ENCODE data around the gene ADGRG3. TPM values are rescaled to one million over a fixed set of nuclear protein-coding genes. Genes with fewer than 3 reads are reported as not detected.

Gene ADGRG3
- total and polyA plus RNA-seq, 9 of the 15 experiments (the other 6 are each of a cell fraction or from before 2014, with no cell fraction given), result 0.09 to 0.52 (median 0.14) TPM; not detected in 3

DNA sequence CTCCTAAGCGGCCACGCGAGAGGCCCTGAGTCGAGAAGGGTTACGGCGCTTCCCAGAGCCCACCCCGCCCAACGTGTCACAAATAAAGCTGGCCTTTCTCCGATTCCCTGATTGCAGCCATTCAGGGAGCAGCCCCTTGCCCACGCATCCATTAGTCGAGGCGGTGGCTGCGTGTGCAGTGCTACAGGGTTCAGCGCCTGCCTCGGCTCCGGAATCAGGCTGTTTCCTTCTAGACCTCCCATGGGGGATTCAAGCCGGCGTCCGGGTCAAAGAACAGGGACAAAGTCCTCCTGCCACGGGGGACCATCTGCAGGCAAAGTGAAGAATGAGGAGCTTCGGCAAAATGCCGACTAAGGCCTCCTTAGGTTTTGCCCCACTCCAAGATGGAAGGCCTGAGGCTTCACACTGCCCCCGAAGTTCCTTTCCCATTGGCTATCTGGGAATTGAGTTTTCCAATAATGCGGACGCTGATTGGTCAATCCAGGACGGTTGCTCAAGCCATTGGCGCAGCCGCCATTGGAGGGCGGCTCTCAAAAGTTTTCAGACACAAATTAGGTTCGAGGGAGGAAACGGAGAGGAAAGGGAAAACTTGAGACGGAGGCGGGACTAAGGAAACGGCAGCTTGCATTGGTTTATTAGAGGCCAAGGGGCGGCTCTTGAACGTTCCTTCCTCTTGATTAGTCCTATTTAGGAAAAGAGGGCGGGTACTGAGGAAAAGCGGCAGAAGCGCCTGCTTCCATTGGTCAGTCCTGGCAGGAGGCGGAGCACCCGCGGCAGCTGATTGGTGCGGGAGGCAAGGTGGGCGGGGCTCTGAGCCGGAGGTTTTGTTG lies 67.0 kb downstream of the ADGRG3 start (continued):
- TF ChIP-seq, protein P1, sequence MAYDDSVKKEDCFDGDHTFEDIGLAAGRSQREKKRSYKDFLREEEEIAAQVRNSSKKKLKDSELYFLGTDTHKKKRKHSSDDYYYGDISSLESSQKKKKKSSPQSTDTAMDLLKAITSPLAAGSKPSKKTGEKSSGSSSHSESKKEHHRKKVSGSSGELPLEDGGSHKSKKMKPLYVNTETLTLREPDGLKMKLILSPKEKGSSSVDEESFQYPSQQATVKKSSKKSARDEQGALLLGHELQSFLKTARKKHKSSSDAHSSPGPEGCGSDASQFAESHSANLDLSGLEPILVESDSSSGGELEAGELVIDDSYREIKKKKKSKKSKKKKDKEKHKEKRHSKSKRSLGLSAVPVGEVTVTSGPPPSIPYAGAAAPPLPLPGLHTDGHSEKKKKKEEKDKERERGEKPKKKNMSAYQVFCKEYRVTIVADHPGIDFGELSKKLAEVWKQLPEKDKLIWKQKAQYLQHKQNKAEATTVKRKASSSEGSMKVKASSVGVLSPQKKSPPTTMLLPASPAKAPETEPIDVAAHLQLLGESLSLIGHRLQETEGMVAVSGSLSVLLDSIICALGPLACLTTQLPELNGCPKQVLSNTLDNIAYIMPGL (CRISPR knock-in tag; IDR thresholded peaks at IDR 0.05), result no peak
- TF ChIP-seq ZNF695 (CRISPR knock-in tag; IDR thresholded peaks at IDR 0.05) (no peak), SAP30 (IDR thresholded peaks at IDR 0.05; ENCODE audit: borderline replicate concordance, insufficient read depth, low read depth, low read length, poor library complexity, severe bottlenecking) (no peak), HNRNPLL (IDR thresholded peaks at IDR 0.05; ENCODE audit: low read depth, low read length, poor library complexity, severe bottlenecking) (no peak), SMARCE1 (IDR thresholded peaks at IDR 0.05) (no peak), E2F3 (CRISPR knock-in tag; IDR thresholded peaks at IDR 0.05) (no peak), DNMT1 (IDR thresholded peaks at IDR 0.05) (no peak), SRSF1 (IDR thresholded peaks at IDR 0.05; ENCODE audit: low read depth, low read length) (no peak), ZNF165 (CRISPR knock-in tag; IDR thresholded peaks at IDR 0.05; ENCODE audit: borderline replicate concordance) (no peak), ZNF696 (CRISPR knock-in tag; conservative IDR thresholded peaks at IDR 0.05) (no peak), MCM7 (IDR thresholded peaks at IDR 0.05) (no peak), NFXL1 (CRISPR knock-in tag; IDR thresholded peaks at IDR 0.05) (no peak), ZNF184 (CRISPR knock-in tag; IDR thresholded peaks at IDR 0.05) (no peak), CXXC5 (CRISPR knock-in tag; IDR thresholded peaks at IDR 0.05) (peak; percentile 52), ZFP30 (CRISPR knock-in tag; IDR thresholded peaks at IDR 0.05; ENCODE audit: borderline replicate concordance) (no peak)
- TF ChIP-seq, protein P2, sequence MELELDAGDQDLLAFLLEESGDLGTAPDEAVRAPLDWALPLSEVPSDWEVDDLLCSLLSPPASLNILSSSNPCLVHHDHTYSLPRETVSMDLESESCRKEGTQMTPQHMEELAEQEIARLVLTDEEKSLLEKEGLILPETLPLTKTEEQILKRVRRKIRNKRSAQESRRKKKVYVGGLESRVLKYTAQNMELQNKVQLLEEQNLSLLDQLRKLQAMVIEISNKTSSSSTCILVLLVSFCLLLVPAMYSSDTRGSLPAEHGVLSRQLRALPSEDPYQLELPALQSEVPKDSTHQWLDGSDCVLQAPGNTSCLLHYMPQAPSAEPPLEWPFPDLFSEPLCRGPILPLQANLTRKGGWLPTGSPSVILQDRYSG (tag; conservative IDR thresholded peaks at IDR 0.05; ENCODE audit: low read depth), result peak; percentile 54; the same call in 1 of the 2 replicates
- TF ChIP-seq, protein P3, sequence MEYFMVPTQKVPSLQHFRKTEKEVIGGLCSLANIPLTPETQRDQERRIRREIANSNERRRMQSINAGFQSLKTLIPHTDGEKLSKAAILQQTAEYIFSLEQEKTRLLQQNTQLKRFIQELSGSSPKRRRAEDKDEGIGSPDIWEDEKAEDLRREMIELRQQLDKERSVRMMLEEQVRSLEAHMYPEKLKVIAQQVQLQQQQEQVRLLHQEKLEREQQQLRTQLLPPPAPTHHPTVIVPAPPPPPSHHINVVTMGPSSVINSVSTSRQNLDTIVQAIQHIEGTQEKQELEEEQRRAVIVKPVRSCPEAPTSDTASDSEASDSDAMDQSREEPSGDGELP (CRISPR knock-in tag; IDR thresholded peaks at IDR 0.05; ENCODE audit: borderline replicate concordance), result peak; percentile 85; the same call in 1 of the 2 replicates
- TF ChIP-seq, protein P4, sequence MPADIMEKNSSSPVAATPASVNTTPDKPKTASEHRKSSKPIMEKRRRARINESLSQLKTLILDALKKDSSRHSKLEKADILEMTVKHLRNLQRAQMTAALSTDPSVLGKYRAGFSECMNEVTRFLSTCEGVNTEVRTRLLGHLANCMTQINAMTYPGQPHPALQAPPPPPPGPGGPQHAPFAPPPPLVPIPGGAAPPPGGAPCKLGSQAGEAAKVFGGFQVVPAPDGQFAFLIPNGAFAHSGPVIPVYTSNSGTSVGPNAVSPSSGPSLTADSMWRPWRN (IDR thresholded peaks at IDR 0.05; ENCODE audit: low read depth), result no peak
